Activated T-helper 1 cell treated with anti-CD3 and anti-CD28 coated beads, Interleukin-2, amount 50 U/mL, for 16 hours (primary cell): Measurements from ENCODE around the gene SHFL.

Source experiments
- DNase-seq, 2 donors: peaks; one replicate each; pipeline ENCODE4 v3.0.0-alpha.2; 2020; ENCODE audit warnings: low read depth in 1 of 2, low spot score in 1 of 2

Gene SHFL

GRCh38 chr19:10126213-10126639 is 40.1 kb downstream of the SHFL start:
- DNase-seq, result no peak

GRCh38 chr19:10132905-10133304 is 46.8 kb downstream of the SHFL start:
- no peak for DNase-seq

- DNase-seq, result no peak
These were observed 47.5 kb downstream of the SHFL start for GRCh38 chr19:10133596-10133995.

- no peak for DNase-seq
These were observed 47.9 kb downstream of the SHFL start for GRCh38 chr19:10134040-10134439.

- DNase-seq, result no peak
These were observed 49.6 kb downstream of the SHFL start for GRCh38 chr19:10135551-10136334.

GRCh38 chr19:10136936-10137335 is 50.8 kb downstream of the SHFL start:
- no peak for DNase-seq

GRCh38 chr19:10137751-10138682 is 51.9 kb downstream of the SHFL start:
- DNase-seq, result no peak

GRCh38 chr19:10138879-10139795 is 53.0 kb downstream of the SHFL start:
- no peak for DNase-seq

- no peak for DNase-seq
These were observed 53.8 kb downstream of the SHFL start for GRCh38 chr19:10139952-10140351.

- DNase-seq, result no peak
These were observed 55.4 kb downstream of the SHFL start for GRCh38 chr19:10141479-10141878.

GRCh38 chr19:10141973-10142372 is 55.9 kb downstream of the SHFL start:
- no peak for DNase-seq
